K562 (cell line): ENCODE data around the gene FAM3C. TPM values are rescaled to one million over a fixed set of nuclear protein-coding genes. Genes with fewer than 3 reads are reported as not detected.

Experiments
- CBX8 ChIP-seq: fragments of 200-600 bp; sonication (generic); IDR thresholded peaks from 2 replicates; pipeline ENCODE4 v1.6.1; 2012; ENCODE audit warnings: borderline replicate concordance, mixed run types, low read depth, mild to moderate bottlenecking, moderate library complexity, mixed read lengths, low read length, control low read depth, inconsistent platforms; ENCODE audit not compliant: poor library complexity, severe bottlenecking; ENCODE audit errors: extremely low read depth
- GATA2 ChIP-seq: sonication (generic); formaldehyde crosslinking; IDR thresholded peaks from 2 replicates; pipeline ENCODE4 v1.4.0; 2020; ENCODE audit warnings: mild to moderate bottlenecking, missing genetic modification reagents
- KDM1A ChIP-seq, 2 experiments: fragments of 450-650 bp; IDR thresholded peaks; 2 replicates each; pipeline ENCODE4 v1.6.1; 2016; ENCODE audit warnings: mild to moderate bottlenecking in 2 of 2
- KDM2B ChIP-seq: fragments of 250-450 bp; sonication (Bioruptor Pico); IDR thresholded peaks from 2 replicates; pipeline ENCODE4 v1.8.0; 2021; ENCODE audit warnings: mild to moderate bottlenecking, moderate library complexity
- KDM5B ChIP-seq: fragments of 200-600 bp; sonication (generic); IDR thresholded peaks from 2 replicates; pipeline ENCODE4 v1.6.1; 2012; ENCODE audit warnings: low read depth, mild to moderate bottlenecking, moderate library complexity, low read length, control low read depth, inconsistent platforms; ENCODE audit not compliant: insufficient replicate concordance
- NFATC3 ChIP-seq: fragments of 450-650 bp; IDR thresholded peaks from 2 replicates; pipeline ENCODE4 v1.6.1; 2017; ENCODE audit warnings: mild to moderate bottlenecking
- NFIX ChIP-seq: fragments of 250-450 bp; sonication (Bioruptor Pico); IDR thresholded peaks from 2 replicates; pipeline ENCODE4 v1.4.0; 2020; ENCODE audit warnings: low read depth, mild to moderate bottlenecking, moderate library complexity
- NONO ChIP-seq, 2 experiments: fragments of 200-400 bp in 1 of 2; fragments of 450-650 bp in 1 of 2; formaldehyde crosslinking in 1 of 2; IDR thresholded peaks; 2 replicates each; pipeline ENCODE4 v1.6.1; 2017; ENCODE audit warnings: low read depth in 2 of 2, mild to moderate bottlenecking in 2 of 2, moderate library complexity in 2 of 2, low read length in 1 of 2
- PHF21A ChIP-seq: fragments of 450-650 bp; IDR thresholded peaks from 2 replicates; pipeline ENCODE4 v1.6.1; 2017; ENCODE audit warnings: low read depth, borderline replicate concordance
- POLR2AphosphoS5 ChIP-seq: IDR thresholded peaks from 2 replicates; pipeline ENCODE4 v1.6.1; 2011; ENCODE audit warnings: mild to moderate bottlenecking, low read depth, low read length, moderate library complexity; ENCODE audit not compliant: control insufficient read depth, insufficient read depth
- RNF2 ChIP-seq: sonication (generic); IDR thresholded peaks from 2 replicates; pipeline ENCODE4 v1.6.1; 2016
- SMAD2 ChIP-seq: fragments of 150-350 bp; IDR thresholded peaks from 2 replicates; pipeline ENCODE4 v1.6.1; 2014; ENCODE audit warnings: low read depth, mild to moderate bottlenecking, low read length
- SMARCC2 ChIP-seq: fragments of 450-650 bp; IDR thresholded peaks from 2 replicates; pipeline ENCODE4 v1.6.1; 2017; ENCODE audit warnings: antibody characterized with exemption, moderate library complexity, mild to moderate bottlenecking, low read depth
- SRSF7 ChIP-seq: fragments of 200-400 bp; formaldehyde crosslinking; optimal IDR thresholded peaks from 2 replicates; pipeline ENCODE3; 2017; ENCODE audit warnings: mild to moderate bottlenecking, low read depth, low read length
- SRSF9 ChIP-seq: fragments of 200-400 bp; formaldehyde crosslinking; IDR thresholded peaks from 2 replicates; pipeline ENCODE4 v1.6.1; 2017; ENCODE audit warnings: low read depth, low read length, borderline replicate concordance
- TAF7 ChIP-seq: fragments of 450-650 bp; IDR thresholded peaks from 2 replicates; pipeline ENCODE4 v1.6.1; 2016; ENCODE audit warnings: missing genetic modification characterization, missing compliant biosample characterization
- TCF3 ChIP-seq: sonication (generic); formaldehyde crosslinking; IDR thresholded peaks from 2 replicates; pipeline ENCODE4 v1.4.0; 2020; ENCODE audit warnings: mild to moderate bottlenecking, missing genetic modification reagents
- TFAM ChIP-seq: fragments of 250-450 bp; sonication (Bioruptor Pico); conservative IDR thresholded peaks from 2 replicates; pipeline ENCODE4 v1.5.0; 2021; ENCODE audit warnings: mild to moderate bottlenecking, moderate library complexity
- ZNF395 ChIP-seq: fragments of 200-800 bp; sonication (Bioruptor generic); IDR thresholded peaks from 2 replicates; pipeline ENCODE4 v1.6.1; 2017; ENCODE audit warnings: missing genetic modification characterization, missing compliant biosample characterization
- ZNF707 ChIP-seq: fragments of 250-450 bp; sonication (Bioruptor Pico); conservative IDR thresholded peaks from 2 replicates; pipeline ENCODE4 v1.8.0; 2022; ENCODE audit warnings: inconsistent platforms, mild to moderate bottlenecking, moderate library complexity
- ZNF717 ChIP-seq: fragments of 250-450 bp; sonication (Bioruptor Pico); IDR thresholded peaks from 2 replicates; pipeline ENCODE4 v1.5.0; 2021
- ZNF780A ChIP-seq: fragments of 250-450 bp; sonication (Bioruptor Pico); IDR thresholded peaks from 2 replicates; pipeline ENCODE4 v1.5.0; 2021; ENCODE audit warnings: mild to moderate bottlenecking
- ZSCAN29 ChIP-seq: fragments of 450-650 bp; IDR thresholded peaks from 2 replicates; pipeline ENCODE4 v1.6.1; 2017
- polyA plus RNA-seq, 8 experiments: library from polyadenylated mRNA; depleted of rRNA in 4 of 8; stranded (reverse) in 5 of 8; unstranded in 3 of 8; fragments of >200 nt; fragmentation: Nextera tagmentation in 2 of 8; fragmentation: Illumina TruSeq in 1 of 8; extraction: Ambion mirVana in 2 of 8; extraction: Trizol in 1 of 8; gene quantifications; 2 replicates each; pipeline versions ENCODE4 v1.2.1 to v1.2.3, GENCODE V29; 2011 to 2014; ENCODE audit warnings: inconsistent platforms in 1 of 8, missing spikeins in 1 of 8
- total RNA-seq, 7 experiments: library from RNA; depleted of rRNA in 6 of 7; stranded (reverse); fragments of >200 nt in 6 of 7; fragmentation: Illumina TruSeq in 2 of 7; extraction: Trizol in 2 of 7; gene quantifications; 2 replicates each; pipeline versions ENCODE4 v1.2.1 to v1.2.3, GENCODE V29; 2011 to 2021; ENCODE audit warnings: low replicate concordance in 1 of 7
- TF ChIP-seq, protein P1 (sequence below): fragments of 450-650 bp; IDR thresholded peaks from 2 replicates; pipeline ENCODE4 v1.6.1; 2017; ENCODE audit warnings: antibody characterized with exemption
- TF ChIP-seq, protein P2 (sequence below): sonication (generic); formaldehyde crosslinking; IDR thresholded peaks from 2 replicates; pipeline ENCODE4 v1.8.1; 2023; ENCODE audit warnings: mild to moderate bottlenecking, missing genetic modification reagents, moderate library complexity

FAM3C gene
- total and polyA plus RNA-seq, 9 of the 15 experiments (the other 6 are each of a cell fraction or from before 2014, with no cell fraction given) = 10.6 to 42.6 (median 30.0) TPM

GRCh38 chr7:121395961-121396757 is at the start of gene FAM3C (continued):
- TF ChIP-seq KDM2B (peak; percentile 41; the same call in 1 of the 2 replicates), NFATC3 (no peak), ZNF780A (CRISPR knock-in tag) (no peak), ZNF717 (no peak), PHF21A (peak; percentile 67; the same call in 1 of the 2 replicates), SMARCC2 (no peak), ZNF707 (CRISPR knock-in tag) (no peak), ZNF395 (CRISPR knock-in tag) (0 out of 2 replicates have a peak, but pooled peaks have one; percentile 45), KDM1A (IDR thresholded peaks at IDR 0.05) (peak; percentile 97), KDM5B (peak; percentile 90), POLR2AphosphoS5 (peak; percentile 95), TCF3 (peak; percentile 54), ZSCAN29 (0 out of 2 replicates have a peak, but pooled peaks have one; percentile 42), SRSF9 (no peak), TFAM (no peak), TAF7 (tag) (0 out of 2 replicates have a peak, but pooled peaks have one; percentile 7), CBX8 (no peak), SRSF7 (no peak), SMAD2 (no peak), NFIX (CRISPR knock-in tag) (no peak), NONO (IDR thresholded peaks at IDR 0.05; ENCODE audit: low read depth in 2 of 2, low read length in 1 of 2) (peak; percentile 96 to 97), RNF2 (peak; percentile 40; the same call in 1 of the 2 replicates), GATA2 (CRISPR knock-in tag) (peak; percentile 57)
- TF ChIP-seq, protein P1, sequence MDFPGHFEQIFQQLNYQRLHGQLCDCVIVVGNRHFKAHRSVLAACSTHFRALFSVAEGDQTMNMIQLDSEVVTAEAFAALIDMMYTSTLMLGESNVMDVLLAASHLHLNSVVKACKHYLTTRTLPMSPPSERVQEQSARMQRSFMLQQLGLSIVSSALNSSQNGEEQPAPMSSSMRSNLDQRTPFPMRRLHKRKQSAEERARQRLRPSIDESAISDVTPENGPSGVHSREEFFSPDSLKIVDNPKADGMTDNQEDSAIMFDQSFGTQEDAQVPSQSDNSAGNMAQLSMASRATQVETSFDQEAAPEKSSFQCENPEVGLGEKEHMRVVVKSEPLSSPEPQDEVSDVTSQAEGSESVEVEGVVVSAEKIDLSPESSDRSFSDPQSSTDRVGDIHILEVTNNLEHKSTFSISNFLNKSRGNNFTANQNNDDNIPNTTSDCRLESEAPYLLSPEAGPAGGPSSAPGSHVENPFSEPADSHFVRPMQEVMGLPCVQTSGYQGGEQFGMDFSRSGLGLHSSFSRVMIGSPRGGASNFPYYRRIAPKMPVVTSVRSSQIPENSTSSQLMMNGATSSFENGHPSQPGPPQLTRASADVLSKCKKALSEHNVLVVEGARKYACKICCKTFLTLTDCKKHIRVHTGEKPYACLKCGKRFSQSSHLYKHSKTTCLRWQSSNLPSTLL = no peak
- TF ChIP-seq, protein P2, sequence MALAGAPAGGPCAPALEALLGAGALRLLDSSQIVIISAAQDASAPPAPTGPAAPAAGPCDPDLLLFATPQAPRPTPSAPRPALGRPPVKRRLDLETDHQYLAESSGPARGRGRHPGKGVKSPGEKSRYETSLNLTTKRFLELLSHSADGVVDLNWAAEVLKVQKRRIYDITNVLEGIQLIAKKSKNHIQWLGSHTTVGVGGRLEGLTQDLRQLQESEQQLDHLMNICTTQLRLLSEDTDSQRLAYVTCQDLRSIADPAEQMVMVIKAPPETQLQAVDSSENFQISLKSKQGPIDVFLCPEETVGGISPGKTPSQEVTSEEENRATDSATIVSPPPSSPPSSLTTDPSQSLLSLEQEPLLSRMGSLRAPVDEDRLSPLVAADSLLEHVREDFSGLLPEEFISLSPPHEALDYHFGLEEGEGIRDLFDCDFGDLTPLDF (CRISPR knock-in tag) = peak; percentile 65; the same call in 1 of the 2 replicates
